Measurements from ENCODE around the gene STON2.
"Not testable (repeated sequence)": the region's sequence is repeated elsewhere in the genome, so short reads cannot be mapped to it uniquely, and the experiment has no call there.

STON2 gene

GRCh38 chr14:81263777-81264410, 136.2 kb downstream of the STON2 start:
- DNase-seq, result no peak

GRCh38 chr14:81261176-81261575, 138.9 kb downstream of the STON2 start:
- no peak for DNase-seq

GRCh38 chr14:81260732-81261131, 139.4 kb downstream of the STON2 start:
- no peak for DNase-seq

- no peak for DNase-seq
These were observed 143.7 kb downstream of the STON2 start for GRCh38 chr14:81256289-81256960.

- DNase-seq, result no peak
These were observed 147.8 kb downstream of the STON2 start for GRCh38 chr14:81252278-81252677.

- DNase-seq, result no peak
These were observed 152.8 kb downstream of the STON2 start for GRCh38 chr14:81247271-81247766.

- no peak for DNase-seq
These were observed 153.5 kb downstream of the STON2 start for GRCh38 chr14:81246461-81247270.

- DNase-seq, result no peak
These were observed 154.4 kb downstream of the STON2 start for GRCh38 chr14:81245771-81246170.

GRCh38 chr14:81244431-81244830, 155.7 kb downstream of the STON2 start:
- not testable (repeated sequence) for DNase-seq

GRCh38 chr14:81243499-81243898, 156.6 kb downstream of the STON2 start:
- no peak for DNase-seq

- not testable (repeated sequence) for DNase-seq
These were observed 163.3 kb downstream of the STON2 start for GRCh38 chr14:81236849-81237248.

GRCh38 chr14:81236138-81236537, 164.0 kb downstream of the STON2 start:
- no peak for DNase-seq

- no peak for DNase-seq
These were observed 165.0 kb downstream of the STON2 start for GRCh38 chr14:81235096-81235495.

GRCh38 chr14:81234278-81234677, 165.8 kb downstream of the STON2 start:
- no peak for DNase-seq

- DNase-seq, result no peak
These were observed 166.5 kb downstream of the STON2 start for GRCh38 chr14:81233615-81234014.

- DNase-seq, result no peak
These were observed 168.6 kb downstream of the STON2 start for GRCh38 chr14:81231540-81231939.

- DNase-seq, result no peak
These were observed 175.9 kb downstream of the STON2 start for GRCh38 chr14:81224222-81224621.

- DNase-seq, result not testable (repeated sequence)
These were observed 176.3 kb downstream of the STON2 start for GRCh38 chr14:81223788-81224187.

GRCh38 chr14:81222691-81223090, 177.4 kb downstream of the STON2 start:
- DNase-seq, result no peak

GRCh38 chr14:81222126-81222525, 178.0 kb downstream of the STON2 start:
- DNase-seq, result no peak

GRCh38 chr14:81221579-81222102, 178.5 kb downstream of the STON2 start:
- peak; percentile 36 for DNase-seq

- peak; percentile 85 for DNase-seq
These were observed 179.1 kb downstream of the STON2 start, which contains the start of gene GTF2A1 for GRCh38 chr14:81220830-81221578. TSS of gene GTF2A1 (minus strand) at chr14:81220959. CDS start at chr14:81220518, 441 bp downstream.

- DNase-seq, result no peak
These were observed 179.6 kb downstream of the STON2 start for GRCh38 chr14:81220580-81220829.

All from SHP77 treated with DMSO at 0.1 percent for 48 hours (cell line).